HG03521 (cell line): ENCODE measurements around the gene GRM2.

Experiments
- ATAC-seq: cut with Tn5 transposase; IDR thresholded peaks from one replicate; pipeline ENCODE4 v1.9.1; 2021; ENCODE audit warnings: mild to moderate bottlenecking, moderate library complexity; ENCODE audit not compliant: unreplicated experiment

GRM2 gene

GRCh38 chr3:51704511-51704950 is 2.3 kb upstream of the GRM2 start:
- no peak for ATAC-seq

GRCh38 chr3:51705276-51706020 is 1.4 kb upstream of the GRM2 start:
- no peak for ATAC-seq

GRCh38 chr3:51706021-51706485 is 815 bp upstream of the GRM2 start:
- no peak for ATAC-seq

- ATAC-seq = no peak
These were observed 1.5 kb downstream of the GRM2 start for GRCh38 chr3:51708216-51708845.

GRCh38 chr3:51709004-51709420 is 2.1 kb downstream of the GRM2 start:
- ATAC-seq = no peak

- ATAC-seq = no peak
These were observed 2.8 kb downstream of the GRM2 start for GRCh38 chr3:51709675-51710074.

- ATAC-seq = no peak
These were observed 3.9 kb downstream of the GRM2 start for GRCh38 chr3:51710631-51711351.

- no peak for ATAC-seq
These were observed 4.6 kb downstream of the GRM2 start for GRCh38 chr3:51711352-51712037.

- no peak for ATAC-seq
These were observed 5.2 kb downstream of the GRM2 start for GRCh38 chr3:51712038-51712420.

GRCh38 chr3:51712511-51712931 is 5.7 kb downstream of the GRM2 start:
- ATAC-seq = no peak

GRCh38 chr3:51712963-51713362 is 6.1 kb downstream of the GRM2 start:
- ATAC-seq = no peak

GRCh38 chr3:51715231-51715976 is 8.5 kb downstream of the GRM2 start:
- no peak for ATAC-seq

GRCh38 chr3:51715977-51716294 is 9.1 kb downstream of the GRM2 start:
- ATAC-seq = no peak

GRCh38 chr3:51716805-51717204 is 9.9 kb downstream of the GRM2 start:
- ATAC-seq = no peak

GRCh38 chr3:51717446-51717845 is 10.6 kb downstream of the GRM2 start:
- no peak for ATAC-seq

- ATAC-seq = no peak
These were observed 11.1 kb downstream of the GRM2 start for GRCh38 chr3:51717947-51718346.

- ATAC-seq = no peak
These were observed 11.9 kb downstream of the GRM2 start for GRCh38 chr3:51718547-51719409.

- no peak for ATAC-seq
These were observed 12.7 kb downstream of the GRM2 start for GRCh38 chr3:51719410-51720025.
